Activated CD4-positive, CD25-positive, alpha-beta regulatory T cell treated with anti-CD3 and anti-CD28 coated beads, Interleukin-2, amount 50 U/mL, for 24 hours (primary cell): ENCODE results near the gene ALAD.
"Not testable (repeated sequence)": the region's sequence is repeated elsewhere in the genome, so short reads cannot be mapped to it uniquely, and the experiment has no call there.

Source experiments
- ATAC-seq, 2 donors: fragments of 150-1000 bp; cut with Tn5 transposase; one replicate each; pipeline ENCODE4 v1.10.0; 2021; ENCODE audit warnings: mild to moderate bottlenecking in 1 of 2, moderate library complexity in 1 of 2

ALAD gene

GRCh38 chr9:113397203-113397631 is 3.9 kb downstream of the ALAD start:
- no peak for ATAC-seq

GRCh38 chr9:113395000-113395861 is 5.9 kb downstream of the ALAD start:
- no peak for ATAC-seq

GRCh38 chr9:113393281-113393680 is 7.8 kb downstream of the ALAD start:
- no peak for ATAC-seq

- no peak for ATAC-seq
These were observed 9.2 kb downstream of the ALAD start for GRCh38 chr9:113391917-113392316.

GRCh38 chr9:113390192-113390960 is 10.7 kb downstream of the ALAD start:
- ATAC-seq: no peak

GRCh38 chr9:113389451-113389850 is 11.6 kb downstream of the ALAD start:
- ATAC-seq: no peak

GRCh38 chr9:113388833-113389232 is 12.3 kb downstream of the ALAD start:
- no peak for ATAC-seq

- no peak for ATAC-seq
These were observed 13.4 kb downstream of the ALAD start for GRCh38 chr9:113387560-113388230.

GRCh38 chr9:113386571-113387393 is 14.3 kb downstream of the ALAD start:
- no peak for ATAC-seq

GRCh38 chr9:113381909-113382411 is 19.1 kb downstream of the ALAD start:
- ATAC-seq: no peak

- ATAC-seq: not testable (repeated sequence)
These were observed 19.6 kb downstream of the ALAD start for GRCh38 chr9:113381441-113381840.

- no peak for ATAC-seq
These were observed 20.2 kb downstream of the ALAD start for GRCh38 chr9:113380869-113381378.

GRCh38 chr9:113379829-113380210 is 21.3 kb downstream of the ALAD start:
- ATAC-seq: not testable (repeated sequence)

- not testable (repeated sequence) for ATAC-seq
These were observed 21.8 kb downstream of the ALAD start for GRCh38 chr9:113379094-113379828.

GRCh38 chr9:113376634-113377567 is 24.2 kb downstream of the ALAD start, which contains the start of gene HDHD3:
Gene HDHD3 (minus strand): TSS chr9:113376986. CDS start chr9:113374354, 2,632 bp downstream.
- ATAC-seq: peak; percentile 88 to 90

GRCh38 chr9:113375057-113376023 is 25.7 kb downstream of the ALAD start:
- ATAC-seq: no peak

- no peak for ATAC-seq
These were observed 27.2 kb downstream of the ALAD start for GRCh38 chr9:113373676-113374392.

- ATAC-seq: no peak
These were observed 27.8 kb downstream of the ALAD start for GRCh38 chr9:113373256-113373655.
